H1 (cell line): Measurements from ENCODE around the gene EPHB1. TPM values are rescaled to one million over a fixed set of nuclear protein-coding genes. Genes with fewer than 3 reads are reported as not detected.

ENCODE experiments used
- CHD2 ChIP-seq: IDR thresholded peaks from 2 replicates; pipeline ENCODE4 v1.6.1; 2012; ENCODE audit warnings: low read length, improper control_type of control experiment
- polyA plus RNA-seq, 7 experiments: library from polyadenylated mRNA; depleted of rRNA in 3 of 7; stranded (reverse) in 5 of 7; unstranded in 2 of 7; fragments of >200 nt in 5 of 7; fragments of 200-250 nt in 2 of 7; gene quantifications; 1 replicate in 5 of 7; 2 replicates in 1 of 7; 4 replicates in 1 of 7; pipeline versions ENCODE4 v1.2.1 to v1.2.3, GENCODE V29; 2011 to 2013; ENCODE audit warnings: missing spikeins in 2 of 7, mixed read lengths in 2 of 7
- total RNA-seq: library from RNA; stranded (reverse); fragmentation: NEBNext Ultra II Directional; extraction: Animal tissue kit (Norgen Biotek cat#: 25700); gene quantifications from 2 replicates; pipeline ENCODE4 v1.2.1, GENCODE V29; 2021

The EPHB1 gene
- total and polyA plus RNA-seq, 2 of the 8 experiments (the other 6 are each of a cell fraction or from before 2014, with no cell fraction given): 3.5 to 5.9 TPM

GRCh38 chr3:135090020-135090717 lies 295.1 kb downstream of the EPHB1 start (continued):
- TF ChIP-seq CHD2: no peak
